Stimulated activated CD4-positive, alpha-beta T cell treated with anti-CD3 and anti-CD28 coated beads, TNF-alpha, amount 100 ng/mL, for 4 hours (primary cell): ENCODE results near the gene ETDC.
A peak's percentile ranks its signal among the peaks of the same experiment; 100 is the strongest.
"Not testable (repeated sequence)": the region's sequence is repeated elsewhere in the genome, so short reads cannot be mapped to it uniquely, and the experiment has no call there.

Source experiments
- DNase-seq, 3 experiments: peaks; one replicate each; pipeline ENCODE4 v3.0.0-alpha.2; 2020; ENCODE audit warnings: low read depth in 3 of 3

ETDC gene

GRCh38 chrX:135309430-135309923 lies at the start of gene ETDC:
ETDC (plus strand) TSS chrX:135309480; CDS start chrX:135309480, 0 bp downstream.
- DNase-seq, result no peak

- DNase-seq, result not testable (repeated sequence)
Measured at GRCh38 chrX:135260976-135261375, 48.3 kb upstream of the ETDC start.

DNA sequence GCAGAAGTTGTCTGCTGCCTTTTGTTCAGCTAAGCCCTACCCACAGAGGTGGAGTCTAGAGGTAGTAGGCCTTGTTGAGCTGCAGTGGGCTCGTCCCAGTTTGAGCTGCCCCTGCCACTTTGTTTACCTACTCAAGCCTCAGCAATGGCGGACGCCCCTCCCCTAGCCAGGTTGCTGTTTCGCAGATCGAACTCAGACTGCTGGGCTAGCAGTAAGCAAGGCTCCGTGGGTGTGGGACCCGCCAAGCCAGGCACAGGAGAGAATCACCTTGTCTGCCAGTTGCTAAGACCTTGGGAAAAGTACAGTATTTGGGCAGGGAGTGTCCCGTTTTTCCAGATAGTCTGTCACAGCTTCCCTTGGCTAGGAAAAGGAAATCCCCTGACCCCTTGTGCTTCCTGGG lies 45.9 kb upstream of the ETDC start:
- not testable (repeated sequence) for DNase-seq

GRCh38 chrX:135264206-135264605 lies 45.1 kb upstream of the ETDC start:
- no peak for DNase-seq

DNA sequence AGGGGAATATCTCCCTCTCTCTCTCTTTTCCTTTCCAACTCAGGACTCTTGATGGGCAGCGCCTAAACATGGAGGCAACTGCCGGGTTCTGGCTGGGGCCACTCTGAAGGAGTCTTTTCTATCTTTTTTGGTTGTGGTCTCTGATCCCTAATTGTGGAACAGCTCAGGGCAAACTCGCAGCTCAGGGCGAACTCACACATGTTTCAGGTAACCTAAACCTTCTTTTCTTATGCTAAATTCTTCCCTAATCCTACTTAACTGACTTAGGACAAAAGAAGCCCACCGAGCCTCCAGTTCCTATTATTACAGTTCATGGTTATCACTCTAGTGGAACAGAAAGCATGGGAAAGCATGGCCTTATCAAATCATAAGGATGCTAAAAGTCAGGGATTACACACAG lies 36.1 kb upstream of the ETDC start:
- DNase-seq, result no peak

DNA sequence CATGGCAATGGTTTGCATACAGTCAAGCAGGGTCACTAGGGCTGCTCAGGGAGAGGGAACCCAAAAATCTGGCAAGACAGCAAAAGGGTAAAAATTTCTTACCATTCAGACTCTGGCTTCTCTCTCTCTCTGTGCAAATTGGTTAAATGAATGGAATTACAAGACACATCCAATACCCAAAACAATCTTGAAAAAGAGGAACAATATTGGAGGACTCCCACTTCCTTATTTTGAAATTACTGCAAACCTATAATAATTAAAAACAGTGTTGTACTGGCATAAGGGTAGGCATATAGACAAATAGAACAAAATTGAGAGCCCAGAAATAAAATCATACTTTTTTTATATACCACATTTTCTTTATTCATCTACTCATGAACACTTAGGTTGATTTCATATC lies 33.3 kb upstream of the ETDC start:
- no peak for DNase-seq

DNA sequence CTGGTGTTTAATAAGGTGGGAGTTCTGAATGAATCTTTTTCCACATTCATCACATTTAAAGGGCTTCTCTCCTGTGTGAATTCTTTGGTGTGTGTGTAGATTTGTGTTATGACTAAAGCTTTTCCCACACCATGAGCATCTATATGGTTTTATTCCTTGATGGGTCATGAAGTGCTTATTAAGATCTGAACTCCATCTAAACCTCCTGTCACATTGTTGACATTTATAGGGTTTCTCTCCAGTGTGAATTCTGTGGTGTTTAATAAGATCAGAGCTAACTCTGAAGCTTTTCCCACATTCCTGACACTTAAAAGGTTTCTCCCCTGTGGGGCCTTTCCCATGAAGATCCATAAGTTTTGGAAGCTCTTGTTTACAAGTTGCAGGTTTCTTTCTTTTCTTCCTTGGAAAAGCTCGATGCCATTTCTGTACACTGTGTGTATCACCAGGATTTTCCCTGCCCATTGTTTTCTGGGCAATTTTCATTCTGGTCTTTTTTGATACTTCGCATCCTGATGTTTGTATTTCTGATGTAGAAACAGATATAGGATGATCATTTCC lies 21.9 kb upstream of the ETDC start:
- DNase-seq, result no peak

GRCh38 chrX:135295238-135295943 lies 13.9 kb upstream of the ETDC start:
- DNase-seq, result peak; percentile 23 to 37 (median 34)

DNA sequence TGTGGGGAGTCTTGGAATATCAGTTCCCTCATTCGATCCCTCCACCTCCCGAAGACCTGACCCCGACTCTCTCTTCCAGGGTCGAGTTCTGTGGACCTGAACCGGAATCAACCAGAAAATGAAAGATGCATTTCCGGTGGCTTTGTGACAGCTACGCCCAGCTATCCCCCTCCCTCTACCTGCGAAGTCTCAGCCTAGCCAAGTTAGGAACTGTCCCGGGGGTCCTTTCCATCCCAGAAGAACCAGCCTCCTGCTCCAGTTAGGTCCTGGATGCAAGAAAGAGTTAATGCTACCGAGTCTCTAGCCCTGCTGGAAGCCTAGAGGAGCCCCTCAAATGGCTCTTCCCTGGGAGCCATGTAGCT lies 13.4 kb upstream of the ETDC start:
- no peak for DNase-seq

GRCh38 chrX:135302269-135302873 lies 6.9 kb upstream of the ETDC start:
- DNase-seq, result no peak

DNA sequence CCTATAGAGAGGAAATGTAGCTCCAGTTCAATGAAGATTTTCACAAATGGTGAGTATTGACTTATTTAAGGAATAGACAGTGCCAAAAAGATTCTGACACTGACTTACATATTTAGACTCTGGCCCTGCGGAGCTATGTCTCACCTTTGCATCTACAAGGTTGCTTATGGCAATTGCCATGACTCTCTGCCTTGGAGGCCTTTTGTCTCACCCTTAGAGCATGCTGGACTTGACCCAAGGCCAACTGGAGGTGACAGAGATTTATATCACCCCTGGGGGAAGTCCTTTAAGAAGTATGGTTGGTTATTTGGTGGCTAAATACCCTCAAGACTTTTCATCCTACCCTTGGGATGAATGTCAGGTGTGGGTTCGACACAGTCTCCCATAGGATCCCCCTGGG lies 4.5 kb upstream of the ETDC start:
- no peak for DNase-seq

DNA sequence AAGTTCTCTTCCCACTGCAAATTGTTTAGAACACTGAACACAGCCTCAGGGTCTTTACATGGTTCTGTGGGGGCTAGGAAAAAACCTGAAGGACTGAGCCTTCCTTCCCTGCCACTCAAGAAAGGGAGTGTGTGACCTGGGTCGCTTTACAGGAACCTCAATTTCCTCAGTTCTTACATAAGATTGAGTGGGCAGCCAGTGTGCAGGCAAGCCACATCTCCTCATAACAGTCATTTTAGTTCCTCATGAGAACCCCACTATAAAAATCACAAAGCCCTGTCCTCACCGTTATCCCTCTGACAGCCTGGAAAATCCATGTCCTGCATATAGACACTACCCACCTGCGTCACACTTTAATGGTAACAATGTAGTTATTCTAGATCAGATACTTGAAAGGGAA lies 2.1 kb upstream of the ETDC start:
- no peak for DNase-seq

DNA sequence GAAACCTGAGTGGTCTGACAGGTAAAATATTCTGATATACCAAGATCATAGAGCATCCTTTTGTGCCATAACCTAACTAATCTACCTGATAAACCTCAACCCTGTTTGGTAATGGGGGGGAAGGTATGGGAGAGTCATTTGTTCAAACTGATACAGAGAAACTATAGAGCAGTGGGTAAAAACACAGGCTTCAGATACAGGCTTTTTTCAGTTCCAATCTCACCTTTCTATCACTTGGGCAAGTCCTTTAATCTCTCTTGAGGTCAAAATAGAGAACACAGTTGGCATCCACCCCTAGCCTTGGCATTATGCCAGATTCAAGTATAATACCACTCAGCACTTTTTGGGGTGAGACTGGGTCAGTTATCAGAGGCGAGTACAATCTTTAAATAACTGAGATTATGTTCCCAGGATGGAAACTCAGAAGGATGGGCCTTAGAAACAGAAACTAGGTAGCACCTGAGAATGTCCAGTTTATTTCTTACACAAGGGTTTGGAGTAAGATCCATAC lies 880 bp upstream of the ETDC start:
- no peak for DNase-seq

DNA sequence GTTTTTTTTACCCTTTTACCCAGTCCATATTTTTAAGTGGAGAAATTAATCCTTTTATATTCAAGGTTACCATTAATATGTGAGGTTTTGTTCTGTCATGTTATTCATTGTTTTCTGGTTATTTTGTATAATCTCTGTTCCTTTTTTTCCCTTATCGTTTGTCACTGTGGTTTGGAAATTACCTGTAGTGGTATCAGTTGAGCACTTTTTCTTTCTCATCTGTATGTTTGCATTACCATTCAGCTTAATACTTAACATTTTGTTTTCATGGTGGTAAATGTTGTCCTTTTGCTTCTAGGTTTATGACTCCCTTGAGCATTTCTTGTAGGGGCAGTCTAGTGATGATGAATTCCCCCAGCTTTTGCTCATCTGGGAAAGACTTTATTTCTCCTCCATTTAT lies 6.6 kb downstream of the ETDC start:
- no peak for DNase-seq

GRCh38 chrX:135324463-135324862 lies 15.2 kb downstream of the ETDC start:
- no peak for DNase-seq

- DNase-seq, result not testable (repeated sequence)
Measured at GRCh38 chrX:135325036-135325818, 15.9 kb downstream of the ETDC start.

DNA sequence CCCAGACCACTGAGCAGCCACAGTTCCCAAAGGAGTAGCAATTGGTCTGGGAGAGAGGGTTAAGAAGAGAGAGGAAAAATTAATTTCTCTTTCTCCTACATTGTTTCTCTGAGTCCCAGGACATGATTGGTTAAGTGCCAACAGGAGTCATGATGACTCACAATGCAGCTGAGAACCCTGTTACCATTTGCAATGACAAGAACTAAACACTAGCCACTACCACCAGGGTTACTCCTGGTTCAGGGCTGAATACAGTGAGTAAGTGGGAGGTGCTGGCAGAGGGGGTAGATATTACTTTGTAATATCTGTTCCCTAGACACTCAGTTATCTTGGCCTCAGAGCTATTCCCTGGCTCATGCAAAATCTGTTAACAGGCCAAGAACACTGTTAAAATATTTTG lies 18.0 kb downstream of the ETDC start:
- DNase-seq, result no peak

DNA sequence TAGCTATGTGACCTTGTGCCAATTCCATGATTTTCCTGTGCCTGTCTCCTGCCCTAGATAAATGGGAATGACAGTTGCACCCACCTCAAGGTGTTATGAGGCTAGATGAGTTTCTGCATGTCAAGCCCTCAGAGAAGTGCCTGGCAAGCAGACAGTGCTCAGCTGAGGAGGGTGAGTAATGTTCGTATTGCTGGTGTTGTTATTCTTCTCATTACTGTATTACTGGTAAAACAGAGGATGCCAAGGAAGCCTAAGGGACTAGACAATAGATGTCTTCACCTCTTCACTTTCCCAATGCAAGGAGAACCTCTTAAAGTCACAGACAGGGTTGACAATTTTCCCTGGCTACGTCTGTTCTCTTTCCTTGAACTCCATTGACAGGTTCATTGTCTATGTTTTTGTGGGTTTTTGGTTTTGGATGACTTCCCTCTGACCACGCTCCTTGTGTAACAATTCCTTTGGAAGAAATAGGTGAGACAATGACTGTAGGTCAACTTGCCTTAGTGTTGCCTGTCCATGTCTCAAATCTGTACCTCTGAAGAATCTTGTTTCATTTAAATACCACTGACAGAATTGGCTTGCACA lies 19.2 kb downstream of the ETDC start:
- DNase-seq, result no peak

- no peak for DNase-seq
Measured at GRCh38 chrX:135330706-135331105, 21.4 kb downstream of the ETDC start.

- no peak for DNase-seq
Measured at GRCh38 chrX:135331525-135331924, 22.2 kb downstream of the ETDC start.

DNA sequence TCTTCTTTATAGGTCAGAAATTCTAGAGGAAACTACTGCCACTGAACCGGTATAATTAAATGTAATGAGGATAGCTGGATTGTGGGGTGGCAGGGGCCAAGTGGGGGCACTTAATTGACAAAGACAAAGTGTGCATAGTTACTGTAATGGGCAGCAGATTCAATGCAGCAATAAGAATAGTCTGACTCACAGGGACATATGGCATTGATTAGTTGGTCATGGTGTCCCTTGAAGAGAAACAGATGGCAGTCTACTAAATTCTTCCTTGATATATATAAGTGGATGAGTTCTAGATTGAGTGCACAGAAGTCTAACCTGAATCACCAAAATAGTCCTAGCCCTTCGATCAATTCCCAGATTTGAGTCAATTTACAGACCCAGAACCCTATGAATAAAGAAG lies 31.6 kb downstream of the ETDC start:
- DNase-seq, result no peak

- DNase-seq, result no peak
Measured at GRCh38 chrX:135345107-135345589, 35.9 kb downstream of the ETDC start.
